GM12864 (cell line): Measurements from ENCODE around the gene APLNR.

Experiments
- DNase-seq: peaks from one replicate; pipeline ENCODE4 v3.0.0-alpha.2; 2011; ENCODE audit warnings: low read depth
- H3K4me3 ChIP-seq: 2 replicates; pipeline ENCODE4 v1.5.1; 2011; ENCODE audit warnings: mild to moderate bottlenecking, low read depth, low read length, control low read depth
- TF ChIP-seq, protein P1 (sequence below): IDR thresholded peaks from 2 replicates; pipeline ENCODE4 v1.5.1; 2011; ENCODE audit warnings: low read depth, mild to moderate bottlenecking, moderate library complexity, low read length, control low read depth, inconsistent platforms; ENCODE audit errors: missing control alignments

The APLNR gene

DNA sequence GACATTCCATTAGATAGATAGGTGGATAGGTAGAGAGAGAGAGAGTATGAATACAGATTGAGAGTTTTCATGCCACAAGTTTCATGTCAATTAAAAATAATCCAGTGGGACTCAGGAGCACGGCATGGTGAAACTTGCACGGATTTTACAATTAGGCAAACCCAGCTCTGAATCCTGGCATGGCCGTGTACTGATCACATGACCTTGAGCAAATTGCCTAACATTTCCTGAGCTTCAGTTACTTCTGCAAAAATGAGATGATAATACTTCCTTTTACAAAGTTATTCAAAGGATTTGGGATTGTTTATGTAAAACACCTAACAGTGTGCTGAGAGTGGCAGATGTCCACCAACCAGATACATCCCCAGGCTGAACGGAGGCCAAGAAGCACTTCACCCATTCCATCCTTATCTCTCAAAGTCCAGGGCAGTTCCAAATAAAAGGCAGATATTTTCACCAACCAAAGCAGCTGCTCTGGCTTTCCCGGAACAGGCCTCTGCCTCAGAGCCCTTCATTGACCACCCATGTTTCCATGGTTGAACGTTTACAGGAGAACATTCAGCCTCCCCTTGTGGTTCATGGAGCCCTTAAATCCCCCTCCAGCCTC lies 17.9 kb downstream of the APLNR start:
- no peak overlapping the region for H3K4me3 ChIP-seq
- no peak for DNase-seq
- TF ChIP-seq, protein P1, sequence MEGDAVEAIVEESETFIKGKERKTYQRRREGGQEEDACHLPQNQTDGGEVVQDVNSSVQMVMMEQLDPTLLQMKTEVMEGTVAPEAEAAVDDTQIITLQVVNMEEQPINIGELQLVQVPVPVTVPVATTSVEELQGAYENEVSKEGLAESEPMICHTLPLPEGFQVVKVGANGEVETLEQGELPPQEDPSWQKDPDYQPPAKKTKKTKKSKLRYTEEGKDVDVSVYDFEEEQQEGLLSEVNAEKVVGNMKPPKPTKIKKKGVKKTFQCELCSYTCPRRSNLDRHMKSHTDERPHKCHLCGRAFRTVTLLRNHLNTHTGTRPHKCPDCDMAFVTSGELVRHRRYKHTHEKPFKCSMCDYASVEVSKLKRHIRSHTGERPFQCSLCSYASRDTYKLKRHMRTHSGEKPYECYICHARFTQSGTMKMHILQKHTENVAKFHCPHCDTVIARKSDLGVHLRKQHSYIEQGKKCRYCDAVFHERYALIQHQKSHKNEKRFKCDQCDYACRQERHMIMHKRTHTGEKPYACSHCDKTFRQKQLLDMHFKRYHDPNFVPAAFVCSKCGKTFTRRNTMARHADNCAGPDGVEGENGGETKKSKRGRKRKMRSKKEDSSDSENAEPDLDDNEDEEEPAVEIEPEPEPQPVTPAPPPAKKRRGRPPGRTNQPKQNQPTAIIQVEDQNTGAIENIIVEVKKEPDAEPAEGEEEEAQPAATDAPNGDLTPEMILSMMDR = no peak

GRCh38 chr11:57217053-57217452 lies 20.0 kb downstream of the APLNR start:
- TF ChIP-seq, protein P1 = no peak
- DNase-seq = no peak
- H3K4me3 ChIP-seq = no peak overlapping the region

DNA sequence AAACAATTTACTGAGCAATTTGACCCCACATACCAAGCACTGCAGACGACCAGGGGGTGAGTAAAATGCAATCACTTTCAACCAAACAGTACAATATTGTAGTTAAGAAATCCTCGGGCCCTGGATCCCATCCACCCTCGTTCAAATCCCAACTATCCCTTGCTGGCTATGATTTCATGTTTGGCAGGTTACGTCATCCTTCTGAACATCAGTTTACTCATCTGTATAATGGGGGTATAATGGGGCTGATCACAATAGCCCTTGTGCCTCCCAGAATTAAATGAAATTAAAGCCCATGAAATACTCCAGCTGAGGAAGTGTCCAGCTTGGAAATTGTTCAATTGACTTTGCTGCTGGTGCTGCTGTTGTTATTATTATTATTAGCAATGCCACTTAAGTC lies 20.6 kb downstream of the APLNR start:
- no peak for DNase-seq
- TF ChIP-seq, protein P1 = no peak
- H3K4me3 ChIP-seq = no peak overlapping the region

DNA sequence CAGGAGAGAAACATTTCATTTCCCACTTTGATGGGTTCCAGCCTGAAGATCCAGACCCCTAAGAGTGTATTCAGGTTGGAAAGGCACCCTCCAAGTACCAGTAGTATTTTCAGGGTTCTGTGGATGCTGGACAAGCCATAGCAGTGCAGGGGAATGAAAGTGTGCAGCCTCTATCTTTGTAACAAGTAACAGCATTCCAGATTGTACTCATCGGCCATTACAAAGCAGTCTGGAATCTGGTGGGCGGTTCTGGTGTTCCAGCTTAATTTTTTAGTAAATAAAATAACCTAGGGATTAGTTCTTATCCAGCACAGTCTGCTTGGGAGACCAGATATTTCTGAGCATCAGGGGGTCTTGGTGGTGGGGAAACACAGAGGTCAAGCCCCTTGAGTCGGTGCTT lies 22.6 kb downstream of the APLNR start:
- TF ChIP-seq, protein P1 = no peak
- no peak overlapping the region for H3K4me3 ChIP-seq
- no peak for DNase-seq

DNA sequence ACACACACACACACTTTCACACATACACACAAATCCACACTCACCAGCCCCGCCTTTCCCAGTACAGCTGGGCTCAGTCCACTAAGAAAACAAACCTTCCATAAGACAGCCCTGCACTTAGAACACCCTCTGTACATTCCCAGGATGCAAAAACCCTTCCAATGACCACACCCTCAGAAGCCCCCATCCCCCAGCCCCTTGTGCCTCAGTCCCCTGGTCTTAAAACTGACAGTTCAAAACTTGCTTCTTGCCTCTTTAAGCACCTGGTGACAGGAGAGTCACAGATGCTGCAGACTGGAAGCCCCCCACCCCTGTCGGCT lies 23.0 kb downstream of the APLNR start:
- no peak for DNase-seq

DNA sequence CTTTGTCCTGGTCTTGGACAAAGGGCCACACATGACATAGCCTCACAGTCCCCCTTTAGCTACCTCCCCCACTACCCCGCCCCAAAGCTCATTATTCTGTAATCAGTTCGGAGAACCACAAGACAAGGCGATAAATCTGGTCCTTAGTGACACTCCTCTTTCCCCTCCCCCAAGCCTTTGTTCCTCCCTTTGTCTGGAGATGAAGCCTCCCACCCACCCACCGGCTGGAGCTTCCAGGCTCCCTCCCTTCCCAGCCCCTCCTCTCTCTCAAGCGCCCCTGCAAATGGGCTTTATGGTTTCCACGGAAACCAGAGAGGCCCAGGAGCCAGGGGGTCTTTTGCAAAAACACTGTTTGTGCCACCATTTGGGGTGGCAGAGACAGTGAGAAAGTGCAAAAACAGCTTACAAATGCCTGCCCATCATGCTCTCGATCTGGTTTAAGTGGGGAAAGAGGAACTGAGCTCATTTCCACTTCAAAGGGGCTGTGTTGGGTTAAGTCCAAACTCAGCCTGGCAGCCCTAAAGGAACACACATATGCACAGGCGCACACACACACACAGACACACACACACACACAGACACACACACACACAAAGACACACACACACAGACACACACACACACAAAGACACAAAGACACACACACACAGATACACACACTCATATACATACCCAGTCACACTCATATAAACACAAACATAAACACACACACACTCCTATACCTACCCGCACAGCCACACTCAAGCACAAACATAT lies 23.5 kb downstream of the APLNR start:
- no peak for DNase-seq
- TF ChIP-seq, protein P1 = no peak
- no peak overlapping the region for H3K4me3 ChIP-seq

More for the DNA sequence above, 23.0 kb downstream of the APLNR start:
- H3K4me3 ChIP-seq = no peak overlapping the region
- TF ChIP-seq, protein P1 = no peak

- H3K4me3 ChIP-seq = no peak overlapping the region
- TF ChIP-seq, protein P1 = no peak
- no peak for DNase-seq
These were observed 26.3 kb downstream of the APLNR start for GRCh38 chr11:57210781-57211180.
